ENCODE measurements around the gene TPCN2. TPM values are rescaled to one million over a fixed set of nuclear protein-coding genes. Genes with fewer than 3 reads are reported as not detected.

TPCN2 gene
- total and polyA plus RNA-seq, 9 donors, result 6.4 to 9.9 (median 7.6) TPM

GRCh38 chr11:69050592-69051380 is 2.1 kb downstream of the TPCN2 start:
- 81% methylated on average over 15 of the region's 18 CpGs for WGBS (ENCODE audit: insufficient coverage)
- no peak for DNase-seq
- no peaks in the 10 kb centered on the region for H3K9me3 ChIP-seq (replicated peaks; ENCODE audit: control insufficient read depth, low read depth, low read length)
- H3K27me3 ChIP-seq (ENCODE audit: control insufficient read depth, insufficient read depth, low read length), result no peaks in the 10 kb centered on the region
- H3K4me1 ChIP-seq (ENCODE audit: control insufficient read depth, insufficient read depth, low read length), result peaks cover 17% of the 10 kb centered on the region
- H3K4me3 ChIP-seq (ENCODE audit: low read length), result no peak overlapping the region
- no peak overlapping the region for H3K27ac ChIP-seq (ENCODE audit: low read length)
- peaks cover 18% of the 10 kb centered on the region for H3K36me3 ChIP-seq (ENCODE audit: control insufficient read depth, insufficient read depth, low read length)

- H3K4me3 ChIP-seq (ENCODE audit: low read length), result no peak overlapping the region
- no peaks in the 10 kb centered on the region for H3K27me3 ChIP-seq (ENCODE audit: control insufficient read depth, insufficient read depth, low read length)
- no peak overlapping the region for H3K27ac ChIP-seq (ENCODE audit: low read length)
- no peaks in the 10 kb centered on the region for H3K9me3 ChIP-seq (replicated peaks; ENCODE audit: control insufficient read depth, low read depth, low read length)
- H3K36me3 ChIP-seq (ENCODE audit: control insufficient read depth, insufficient read depth, low read length), result peaks cover 21% of the 10 kb centered on the region
- DNase-seq, result no peak
- H3K4me1 ChIP-seq (ENCODE audit: control insufficient read depth, insufficient read depth, low read length), result peaks cover 17% of the 10 kb centered on the region
- WGBS (ENCODE audit: insufficient coverage), result 66% methylated on average over 15 of the region's 20 CpGs
Measured at GRCh38 chr11:69051381-69052342, 2.9 kb downstream of the TPCN2 start.

- H3K27ac ChIP-seq (ENCODE audit: low read length), result no peak overlapping the region
- peaks cover 27% of the 10 kb centered on the region for H3K36me3 ChIP-seq (ENCODE audit: control insufficient read depth, insufficient read depth, low read length)
- no peaks in the 10 kb centered on the region for H3K9me3 ChIP-seq (replicated peaks; ENCODE audit: control insufficient read depth, low read depth, low read length)
- H3K4me3 ChIP-seq (ENCODE audit: low read length), result no peak overlapping the region
- WGBS (ENCODE audit: insufficient coverage), result 53% methylated on average over 17 of the region's 21 CpGs
- H3K27me3 ChIP-seq (ENCODE audit: control insufficient read depth, insufficient read depth, low read length), result no peaks in the 10 kb centered on the region
- no peak for DNase-seq
- peaks cover 17% of the 10 kb centered on the region for H3K4me1 ChIP-seq (ENCODE audit: control insufficient read depth, insufficient read depth, low read length)
Measured at GRCh38 chr11:69052343-69053168, 3.8 kb downstream of the TPCN2 start.

- no peak for DNase-seq
- Histone ChIP-seq H3K27me3 (ENCODE audit: control insufficient read depth, insufficient read depth, low read length) (no peaks in the 10 kb centered on the region), H3K27ac (ENCODE audit: low read length) (no peak overlapping the region), H3K4me3 (ENCODE audit: low read length) (no peak overlapping the region), H3K36me3 (ENCODE audit: control insufficient read depth, insufficient read depth, low read length) (peaks cover 32% of the 10 kb centered on the region), H3K4me1 (ENCODE audit: control insufficient read depth, insufficient read depth, low read length) (peaks cover 15% of the 10 kb centered on the region), H3K9me3 (replicated peaks; ENCODE audit: control insufficient read depth, low read depth, low read length) (no peaks in the 10 kb centered on the region)
- WGBS (ENCODE audit: insufficient coverage), result 90% methylated on average over 7 of the region's 9 CpGs
Measured at GRCh38 chr11:69053169-69053477, 4.4 kb downstream of the TPCN2 start.

- Histone ChIP-seq H3K4me1 (ENCODE audit: control insufficient read depth, insufficient read depth, low read length) (peaks cover 12% of the 10 kb centered on the region), H3K9me3 (replicated peaks; ENCODE audit: control insufficient read depth, low read depth, low read length) (no peaks in the 10 kb centered on the region), H3K27me3 (ENCODE audit: control insufficient read depth, insufficient read depth, low read length) (no peaks in the 10 kb centered on the region), H3K4me3 (ENCODE audit: low read length) (no peak overlapping the region), H3K27ac (ENCODE audit: low read length) (no peak overlapping the region), H3K36me3 (ENCODE audit: control insufficient read depth, insufficient read depth, low read length) (peaks cover 32% of the 10 kb centered on the region)
- DNase-seq, result no peak
- WGBS (ENCODE audit: insufficient coverage), result 86% methylated on average over 35 of the region's 35 CpGs
Measured at GRCh38 chr11:69053546-69054396, 5.0 kb downstream of the TPCN2 start.

- no peak for DNase-seq
- Histone ChIP-seq H3K4me3 (ENCODE audit: low read length) (no peak overlapping the region), H3K4me1 (ENCODE audit: control insufficient read depth, insufficient read depth, low read length) (peaks cover 7% of the 10 kb centered on the region), H3K27ac (ENCODE audit: low read length) (no peak overlapping the region), H3K27me3 (ENCODE audit: control insufficient read depth, insufficient read depth, low read length) (no peaks in the 10 kb centered on the region), H3K9me3 (replicated peaks; ENCODE audit: control insufficient read depth, low read depth, low read length) (no peaks in the 10 kb centered on the region), H3K36me3 (ENCODE audit: control insufficient read depth, insufficient read depth, low read length) (peaks cover 37% of the 10 kb centered on the region)
- 91% methylated on average over 31 of the region's 31 CpGs for whole genome bisulfite sequencing (ENCODE audit: insufficient coverage)
Measured at GRCh38 chr11:69054397-69055211, 5.9 kb downstream of the TPCN2 start.

DNA sequence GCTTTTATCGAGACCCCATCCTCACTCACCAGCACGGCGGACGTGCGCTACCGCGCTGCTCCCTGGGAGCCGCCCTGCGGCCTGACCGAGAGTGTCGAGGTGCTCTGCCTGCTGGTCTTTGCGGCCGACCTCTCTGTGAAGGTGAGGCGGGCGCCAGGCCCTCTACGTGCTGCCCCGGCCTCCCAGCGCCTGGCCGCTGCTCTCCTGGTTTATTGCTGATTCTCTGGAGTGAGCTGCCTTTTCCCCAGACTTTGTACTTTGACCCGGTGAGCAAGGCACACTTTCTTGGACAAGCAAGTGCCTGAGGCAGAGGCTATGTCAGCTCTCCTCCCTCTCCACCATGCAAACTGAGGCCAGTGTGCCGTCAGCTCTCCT is 6.5 kb downstream of the TPCN2 start:
- H3K4me1 ChIP-seq (ENCODE audit: control insufficient read depth, insufficient read depth, low read length), result peaks cover 1% of the 10 kb centered on the region
- peaks cover 40% of the 10 kb centered on the region for H3K36me3 ChIP-seq (ENCODE audit: control insufficient read depth, insufficient read depth, low read length)

GRCh38 chr11:69055598-69056516 is 7.1 kb downstream of the TPCN2 start:
- Histone ChIP-seq H3K27ac (ENCODE audit: low read length) (no peak overlapping the region), H3K4me3 (ENCODE audit: low read length) (no peak overlapping the region), H3K4me1 (ENCODE audit: control insufficient read depth, insufficient read depth, low read length) (no peaks in the 10 kb centered on the region), H3K36me3 (ENCODE audit: control insufficient read depth, insufficient read depth, low read length) (peaks cover 42% of the 10 kb centered on the region), H3K27me3 (ENCODE audit: control insufficient read depth, insufficient read depth, low read length) (no peaks in the 10 kb centered on the region), H3K9me3 (replicated peaks; ENCODE audit: control insufficient read depth, low read depth, low read length) (no peaks in the 10 kb centered on the region)
- DNase-seq, result peak; percentile 44
- 68% methylated on average over 13 of the region's 22 CpGs for WGBS (ENCODE audit: insufficient coverage)

More for the DNA sequence above, 6.5 kb downstream of the TPCN2 start:
- H3K4me3 ChIP-seq (ENCODE audit: low read length), result no peak overlapping the region
- 86% methylated on average over 19 of the region's 21 CpGs for WGBS (ENCODE audit: insufficient coverage)
- H3K9me3 ChIP-seq (replicated peaks; ENCODE audit: control insufficient read depth, low read depth, low read length), result no peaks in the 10 kb centered on the region
- no peak overlapping the region for H3K27ac ChIP-seq (ENCODE audit: low read length)
- no peaks in the 10 kb centered on the region for H3K27me3 ChIP-seq (ENCODE audit: control insufficient read depth, insufficient read depth, low read length)
- no peak for DNase-seq

All from muscle of leg (tissue), 11 donors.